Immature natural killer cell (primary cell): ENCODE data around the gene STAMBPL1. TPM values are rescaled to one million over a fixed set of nuclear protein-coding genes. Genes with fewer than 3 reads are reported as not detected.

Experiments used
- DNase-seq, 3 donors: peaks; one replicate each; pipeline ENCODE4 v3.0.0; 2022; ENCODE audit warnings: mixed read lengths in 1 of 3
- H3K27ac Mint-ChIP-seq, 6 donors: one replicate each; pipeline ENCODE4 v1.8.0; 2020; ENCODE audit warnings: mixed read lengths in 6 of 6, mild to moderate bottlenecking in 5 of 6, inconsistent platforms in 4 of 6, moderate library complexity in 3 of 6
- H3K27me3 Mint-ChIP-seq, 3 donors: one replicate each; pipeline ENCODE4 v1.8.0; 2020 to 2021; ENCODE audit warnings: low read depth in 3 of 3, mild to moderate bottlenecking in 3 of 3, mixed read lengths in 3 of 3, moderate library complexity in 3 of 3, inconsistent platforms in 1 of 3
- H3K36me3 Mint-ChIP-seq, 3 donors: one replicate each; pipeline ENCODE4 v1.8.0; 2020; ENCODE audit warnings: mixed read lengths in 3 of 3, inconsistent platforms in 2 of 3, mild to moderate bottlenecking in 2 of 3
- H3K4me1 Mint-ChIP-seq, 2 donors: one replicate each; pipeline ENCODE4 v1.8.0; 2020; ENCODE audit warnings: inconsistent platforms in 2 of 2, mild to moderate bottlenecking in 2 of 2, mixed read lengths in 2 of 2, moderate library complexity in 1 of 2
- H3K4me3 Mint-ChIP-seq, 5 donors: one replicate each; pipeline ENCODE4 v1.8.0; 2020; ENCODE audit warnings: mild to moderate bottlenecking in 5 of 5, mixed read lengths in 5 of 5, inconsistent platforms in 3 of 5, moderate library complexity in 3 of 5
- H3K9me3 Mint-ChIP-seq, 6 donors: one replicate each; pipeline ENCODE4 v1.8.0; 2020; ENCODE audit warnings: mild to moderate bottlenecking in 6 of 6, mixed read lengths in 6 of 6, inconsistent platforms in 4 of 6, moderate library complexity in 3 of 6
- polyA plus RNA-seq, 3 donors: library from polyadenylated mRNA; unstranded; fragments of 300-500 nt; fragmentation: Illumina TruSeq; gene quantifications; one replicate each; pipeline ENCODE4 v1.2.3, GENCODE V29; 2021

The STAMBPL1 gene
- polyA plus RNA-seq, 3 donors from 2014 or later = 4.2 to 8.4 (median 7.3) TPM

DNA sequence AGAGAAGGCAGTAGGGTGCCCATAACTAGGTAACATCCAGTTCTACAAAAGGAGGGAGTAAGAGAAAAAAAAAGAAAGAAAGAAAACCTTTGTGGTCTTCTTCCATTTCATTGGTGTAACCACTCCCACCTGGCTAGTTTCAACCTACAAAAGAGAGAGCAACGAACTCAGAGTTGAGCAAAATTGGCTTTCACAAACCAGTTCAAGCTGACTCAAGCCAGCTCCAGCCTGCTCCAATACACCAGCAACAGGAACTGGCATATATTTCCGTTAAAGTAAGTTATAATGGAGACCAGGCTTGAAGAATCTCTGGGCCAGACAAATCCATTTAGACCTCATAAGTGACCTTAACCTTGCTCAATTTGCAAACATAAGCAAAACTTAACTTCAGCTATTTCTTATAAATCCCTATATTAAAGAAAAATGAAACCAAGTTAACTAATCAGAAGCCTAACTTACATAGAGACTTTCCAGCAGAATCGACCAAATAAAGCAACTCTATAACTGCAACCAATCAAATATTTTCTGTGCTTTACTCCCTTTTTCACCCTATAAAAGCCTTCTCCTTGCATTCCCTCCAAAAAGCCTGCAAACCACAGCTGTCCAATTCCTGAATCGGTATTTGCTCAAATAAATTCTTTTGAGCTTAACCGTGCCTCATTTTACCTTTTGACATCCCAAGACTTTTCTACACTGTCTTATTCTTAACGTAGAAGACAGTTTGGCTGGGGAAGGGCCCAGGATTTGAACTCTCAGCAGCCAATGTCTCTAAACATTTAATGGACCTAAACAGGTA is 38.5 kb upstream of the STAMBPL1 start:
- no peak for DNase-seq
- Mint-ChIP-seq H3K36me3 (no peaks in the 10 kb centered on the region), H3K4me1 (peaks cover 0 to 6% of the 10 kb centered on the region in 2 donors), H3K27ac (no peak overlapping the region), H3K27me3 (peaks cover 3 to 5% (median 3%) of the 10 kb centered on the region in 3 donors), H3K9me3 (no peaks in the 10 kb centered on the region), H3K4me3 (no peak overlapping the region)

DNA sequence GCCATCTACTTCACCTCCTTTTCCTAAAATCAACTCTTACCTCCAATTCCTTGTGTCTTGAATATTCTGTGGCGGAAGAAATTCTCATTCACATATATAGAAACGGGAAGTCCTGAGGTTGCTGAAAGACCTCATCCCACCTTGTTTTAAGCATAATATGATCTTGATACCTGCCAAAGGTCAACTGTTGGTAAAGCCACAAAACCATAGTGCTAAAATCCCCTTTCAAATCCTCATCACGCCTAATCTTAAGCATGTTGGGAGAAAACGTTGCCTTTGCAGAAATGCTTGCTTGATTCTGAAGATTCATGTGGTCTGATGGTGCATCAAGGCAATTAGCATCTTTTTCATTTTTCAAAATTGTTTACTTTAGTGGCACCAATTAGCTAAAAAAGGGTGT is 36.9 kb upstream of the STAMBPL1 start:
- no peak for DNase-seq
- H3K27me3 Mint-ChIP-seq = peaks cover 3 to 5% (median 3%) of the 10 kb centered on the region in 3 donors

DNA sequence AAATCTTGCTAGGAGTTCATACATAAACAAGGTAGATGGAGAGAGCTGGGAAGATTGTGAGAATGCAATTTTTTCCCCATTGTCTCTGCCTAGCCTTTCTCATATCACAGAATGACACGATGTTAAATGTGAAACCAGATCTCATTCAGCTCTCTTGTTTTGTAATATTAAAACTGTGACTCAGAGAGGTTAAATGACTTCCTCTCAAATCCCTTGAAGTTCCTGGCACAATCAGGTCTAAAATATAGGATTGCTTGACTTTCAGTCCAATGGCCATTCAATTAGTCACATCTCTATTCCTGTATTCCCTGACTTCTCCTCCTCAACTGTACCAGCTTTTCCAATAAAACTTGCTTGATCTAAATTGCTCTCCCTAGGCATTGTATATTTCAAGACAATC is 31.5 kb upstream of the STAMBPL1 start:
- H3K4me1 Mint-ChIP-seq = no peaks in the 10 kb centered on the region
- no peak overlapping the region for H3K27ac Mint-ChIP-seq
- H3K9me3 Mint-ChIP-seq = no peaks in the 10 kb centered on the region

More for the DNA sequence above, 36.9 kb upstream of the STAMBPL1 start:
- Mint-ChIP-seq H3K4me1 (peaks cover 0 to 6% of the 10 kb centered on the region in 2 donors), H3K27ac (no peak overlapping the region), H3K36me3 (no peaks in the 10 kb centered on the region), H3K4me3 (no peak overlapping the region), H3K9me3 (no peaks in the 10 kb centered on the region)

DNA sequence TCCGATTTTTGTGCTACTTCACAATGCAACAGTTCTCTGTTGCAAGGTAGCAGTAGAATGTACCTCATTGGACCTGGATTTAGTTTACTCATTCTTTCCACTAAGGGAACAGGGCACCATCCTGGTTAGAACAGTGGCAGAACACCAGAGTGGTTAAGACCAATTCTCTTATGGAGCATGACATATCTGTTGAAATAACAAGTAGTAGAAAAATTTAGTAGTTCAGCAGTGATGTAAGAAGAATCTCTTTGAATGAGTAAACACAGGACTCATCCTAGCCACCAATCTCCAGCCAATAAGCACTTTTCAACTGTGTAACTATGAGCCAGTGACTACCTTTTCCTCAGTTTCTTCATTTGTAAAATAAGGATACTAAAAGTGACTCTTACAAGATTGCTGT is 30.8 kb upstream of the STAMBPL1 start:
- no peak overlapping the region for H3K27ac Mint-ChIP-seq
- peaks cover 2 to 5% (median 3%) of the 10 kb centered on the region in 3 donors for H3K27me3 Mint-ChIP-seq
- no peaks in the 10 kb centered on the region for H3K36me3 Mint-ChIP-seq
- no peaks in the 10 kb centered on the region for H3K9me3 Mint-ChIP-seq
- H3K4me1 Mint-ChIP-seq = no peaks in the 10 kb centered on the region
- DNase-seq = no peak
- H3K4me3 Mint-ChIP-seq = no peak overlapping the region

More for the DNA sequence above, 31.5 kb upstream of the STAMBPL1 start:
- no peak for DNase-seq
- H3K36me3 Mint-ChIP-seq = no peaks in the 10 kb centered on the region
- peaks cover 3 to 5% (median 4%) of the 10 kb centered on the region in 3 donors for H3K27me3 Mint-ChIP-seq
- no peak overlapping the region for H3K4me3 Mint-ChIP-seq

DNA sequence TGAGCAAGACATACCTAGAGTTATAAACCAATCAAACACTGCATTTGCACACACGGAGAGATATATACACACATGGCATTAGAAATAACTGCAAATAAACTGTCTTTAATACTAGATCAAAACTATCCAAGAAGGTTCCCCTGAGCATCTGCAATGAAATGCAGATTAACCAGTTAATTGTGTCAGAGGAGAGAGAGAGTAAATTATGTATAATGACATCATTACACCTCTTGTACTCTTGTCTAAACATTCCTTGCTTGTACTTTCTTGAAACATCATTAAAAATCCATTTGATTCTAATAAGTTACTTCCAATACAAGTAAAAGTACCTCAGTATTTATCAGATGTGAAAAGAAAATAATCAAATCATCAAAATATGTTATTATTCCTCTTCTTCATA is 29.3 kb upstream of the STAMBPL1 start:
- H3K9me3 Mint-ChIP-seq = no peaks in the 10 kb centered on the region

DNA sequence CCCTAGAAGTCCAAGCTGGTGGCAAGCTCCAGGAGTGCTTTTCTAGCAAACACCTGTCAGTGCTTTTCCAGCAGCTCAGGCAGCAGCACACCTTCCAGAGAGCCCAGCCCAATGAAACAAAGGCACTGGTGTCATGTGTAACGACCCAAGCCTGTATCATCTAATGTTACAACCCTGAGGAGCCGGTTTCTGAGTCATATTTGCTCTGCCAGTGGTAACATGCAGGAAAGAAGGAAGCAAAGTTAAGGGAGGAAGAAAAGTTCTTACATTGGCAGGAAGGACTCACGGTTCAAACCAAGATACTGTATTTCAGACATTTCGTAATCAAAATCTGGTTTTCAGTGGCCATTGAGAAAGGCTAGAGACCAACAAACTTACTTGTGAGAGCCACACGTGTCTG is 28.3 kb upstream of the STAMBPL1 start, which contains the start of gene ANKRD22:
TSS of gene ANKRD22 (minus strand) at position 139 of the 400 bp plus-strand sequence. CDS start 237 bp downstream, outside the sequence.
- H3K27ac Mint-ChIP-seq = no peak within 1 kb of the TSS
- H3K9me3 Mint-ChIP-seq = no peaks in the 10 kb centered on the region
- no peaks in the 10 kb centered on the region for H3K4me1 Mint-ChIP-seq
- H3K4me3 Mint-ChIP-seq = no peak within 1 kb of the TSS
- no peak for DNase-seq
- peaks cover 0 to 5% (median 2%) of the 10 kb centered on the region in 3 donors for H3K27me3 Mint-ChIP-seq
- H3K36me3 Mint-ChIP-seq = no peaks in the 10 kb centered on the region

More for the DNA sequence above, 29.3 kb upstream of the STAMBPL1 start:
- Mint-ChIP-seq H3K27ac (no peak overlapping the region), H3K4me1 (no peaks in the 10 kb centered on the region), H3K27me3 (peaks cover 0 to 5% (median 2%) of the 10 kb centered on the region in 3 donors), H3K4me3 (no peak overlapping the region), H3K36me3 (no peaks in the 10 kb centered on the region)
- DNase-seq = no peak

DNA sequence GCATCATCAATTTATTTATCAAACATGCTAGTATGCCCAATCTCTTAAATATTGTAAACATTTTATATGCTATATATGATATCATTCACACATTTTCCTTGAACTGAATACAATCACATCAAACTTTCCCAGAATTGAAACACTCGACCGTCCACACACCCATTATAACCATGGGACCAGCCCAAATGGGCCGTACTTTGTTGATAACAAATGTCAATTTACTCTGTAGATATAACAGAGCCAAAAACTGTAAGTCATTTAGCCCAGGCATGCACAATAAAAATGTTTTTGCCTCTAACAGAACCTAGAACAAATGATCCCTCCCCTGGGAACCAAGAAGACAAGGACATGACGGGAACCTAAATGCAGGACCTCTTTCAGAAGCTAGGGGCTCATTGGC is 27.7 kb upstream of the STAMBPL1 start:
- no peak overlapping the region for H3K4me3 Mint-ChIP-seq
- no peaks in the 10 kb centered on the region for H3K4me1 Mint-ChIP-seq
- H3K36me3 Mint-ChIP-seq = no peaks in the 10 kb centered on the region
- H3K27ac Mint-ChIP-seq = no peak overlapping the region
- H3K9me3 Mint-ChIP-seq = no peaks in the 10 kb centered on the region
- no peak for DNase-seq
- H3K27me3 Mint-ChIP-seq = peaks cover 0 to 5% (median 2%) of the 10 kb centered on the region in 3 donors

DNA sequence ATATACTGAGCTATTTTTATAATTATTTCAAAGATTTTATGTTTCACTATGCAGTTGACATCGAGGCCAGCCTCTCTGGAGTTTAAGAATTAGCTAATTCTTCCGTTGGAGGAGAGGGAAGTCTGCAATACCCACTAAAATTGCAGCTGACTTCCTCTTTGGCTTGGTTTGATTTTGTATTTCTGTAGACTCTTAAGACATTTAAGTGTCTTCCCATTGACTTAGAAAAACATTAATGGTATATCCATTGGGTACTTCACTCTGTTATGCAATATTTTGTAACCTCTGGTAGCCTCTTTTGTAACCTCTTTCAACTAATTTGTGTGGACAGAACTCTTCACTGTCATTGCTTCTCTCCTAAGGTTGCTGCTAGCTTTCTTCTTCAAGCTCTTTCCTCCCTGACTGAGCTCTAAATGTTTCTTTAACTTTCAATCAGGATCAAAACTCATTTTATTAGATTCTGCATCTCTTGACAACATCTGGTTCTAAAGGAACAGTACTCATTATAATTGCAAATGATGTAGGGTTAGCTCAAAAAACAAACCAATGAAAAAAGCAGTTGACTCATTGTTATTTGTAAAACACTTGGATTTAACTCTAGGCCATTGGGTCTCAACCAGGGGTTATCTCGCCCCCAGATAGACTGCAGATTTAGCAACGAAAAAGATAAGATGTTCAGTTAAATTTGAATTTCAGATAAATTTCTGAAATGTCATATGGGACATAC is 26.7 kb upstream of the STAMBPL1 start:
- peaks cover 0 to 5% (median 1%) of the 10 kb centered on the region in 3 donors for H3K27me3 Mint-ChIP-seq
- no peaks in the 10 kb centered on the region for H3K4me1 Mint-ChIP-seq
- H3K4me3 Mint-ChIP-seq = no peak overlapping the region
- H3K27ac Mint-ChIP-seq = no peak overlapping the region
- no peak for DNase-seq
- no peaks in the 10 kb centered on the region for H3K36me3 Mint-ChIP-seq
- H3K9me3 Mint-ChIP-seq = no peaks in the 10 kb centered on the region

DNA sequence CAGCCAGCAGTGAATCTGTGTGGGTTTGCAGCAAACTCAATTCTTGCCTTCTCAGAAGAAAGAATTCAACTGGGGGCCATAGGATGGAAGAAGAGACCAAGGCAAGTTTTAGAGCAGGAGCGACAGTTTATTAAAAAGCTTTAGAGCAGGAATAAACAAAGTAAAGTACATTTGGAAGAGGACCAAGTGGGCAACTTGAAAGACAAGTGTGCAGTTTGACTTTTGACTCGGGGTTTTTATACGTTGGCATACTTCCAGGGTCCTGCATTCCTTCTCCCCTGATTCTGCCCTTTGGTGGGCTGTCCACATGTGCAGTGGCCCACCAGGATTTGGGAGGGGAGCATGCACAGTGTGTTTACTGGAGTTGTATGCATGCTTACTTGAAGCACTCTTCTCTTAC is 25.4 kb upstream of the STAMBPL1 start:
- DNase-seq = no peak
- Mint-ChIP-seq H3K4me3 (no peak overlapping the region), H3K27me3 (peaks cover 0 to 7% (median 0%) of the 10 kb centered on the region in 3 donors), H3K4me1 (no peaks in the 10 kb centered on the region), H3K9me3 (no peaks in the 10 kb centered on the region), H3K27ac (no peak overlapping the region), H3K36me3 (no peaks in the 10 kb centered on the region)

DNA sequence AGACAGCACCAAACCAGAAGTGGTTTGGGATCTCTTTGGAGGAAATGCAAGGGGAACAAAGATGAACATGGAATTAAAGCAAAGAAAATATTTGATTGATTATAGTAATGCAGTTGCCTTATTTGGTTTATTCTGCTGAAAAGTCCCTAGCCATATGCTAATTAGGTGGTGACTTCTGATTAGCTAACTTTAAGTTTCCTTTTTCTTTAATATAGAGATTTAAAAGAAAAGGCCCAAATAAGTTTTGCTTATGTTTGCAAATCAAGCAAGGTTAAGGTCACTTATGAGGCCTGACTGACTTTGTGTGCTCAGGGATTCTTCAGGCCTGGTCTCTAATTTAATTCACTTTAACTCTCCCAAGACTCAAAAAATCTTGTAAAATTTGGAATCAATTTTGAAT is 22.2 kb upstream of the STAMBPL1 start:
- Mint-ChIP-seq H3K36me3 (no peaks in the 10 kb centered on the region), H3K4me1 (no peaks in the 10 kb centered on the region), H3K27me3 (peaks cover 0 to 7% (median 0%) of the 10 kb centered on the region in 3 donors), H3K27ac (no peak overlapping the region), H3K9me3 (no peaks in the 10 kb centered on the region), H3K4me3 (no peak overlapping the region)
- DNase-seq = no peak

DNA sequence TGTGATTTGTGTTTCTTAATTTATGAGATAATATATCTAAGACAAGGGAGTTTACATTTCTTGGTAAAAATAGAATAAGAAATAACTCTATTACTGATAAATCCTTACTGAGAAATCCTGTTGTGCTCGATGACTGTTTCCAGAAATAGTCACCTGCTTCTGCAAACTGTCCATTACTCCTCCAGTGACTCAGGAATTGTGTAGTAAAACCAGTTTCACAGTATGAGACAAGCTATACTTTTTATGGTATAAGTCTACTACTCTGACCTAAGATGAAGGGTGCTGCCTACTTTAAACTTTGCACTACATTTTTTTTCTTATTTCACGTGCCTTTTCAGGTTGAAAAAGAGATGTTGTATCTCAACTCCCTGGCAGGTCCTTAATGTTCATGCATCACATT is 21.6 kb upstream of the STAMBPL1 start:
- DNase-seq = no peak
- H3K27ac Mint-ChIP-seq = no peak overlapping the region
- no peaks in the 10 kb centered on the region for H3K36me3 Mint-ChIP-seq
- peaks cover 0 to 5% (median 0%) of the 10 kb centered on the region in 3 donors for H3K27me3 Mint-ChIP-seq
- no peaks in the 10 kb centered on the region for H3K4me1 Mint-ChIP-seq
- no peaks in the 10 kb centered on the region for H3K9me3 Mint-ChIP-seq
- no peak overlapping the region for H3K4me3 Mint-ChIP-seq

DNA sequence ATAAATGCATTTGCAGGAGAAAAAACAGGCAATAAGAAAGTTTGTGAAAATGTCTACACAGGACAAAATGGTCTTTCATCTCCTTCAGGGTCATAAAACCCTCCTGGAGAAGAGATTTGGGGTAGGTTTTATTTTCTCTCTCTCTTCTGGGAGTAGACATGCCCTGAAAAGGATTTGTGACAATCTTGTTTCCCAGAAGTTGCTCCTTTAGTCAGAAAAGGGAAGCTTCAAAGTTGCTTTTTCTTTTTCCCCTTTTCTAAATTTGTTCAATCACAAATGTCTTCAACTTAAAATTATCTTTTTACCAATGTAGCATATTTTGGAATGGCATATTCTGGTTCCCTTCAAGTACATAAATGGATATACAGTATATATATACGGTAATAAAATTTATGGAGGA is 19.0 kb upstream of the STAMBPL1 start:
- Mint-ChIP-seq H3K9me3 (no peaks in the 10 kb centered on the region), H3K27ac (no peak overlapping the region), H3K4me1 (no peaks in the 10 kb centered on the region), H3K36me3 (no peaks in the 10 kb centered on the region), H3K4me3 (no peak overlapping the region), H3K27me3 (peaks cover 0 to 2% (median 0%) of the 10 kb centered on the region in 3 donors)
- DNase-seq = no peak

DNA sequence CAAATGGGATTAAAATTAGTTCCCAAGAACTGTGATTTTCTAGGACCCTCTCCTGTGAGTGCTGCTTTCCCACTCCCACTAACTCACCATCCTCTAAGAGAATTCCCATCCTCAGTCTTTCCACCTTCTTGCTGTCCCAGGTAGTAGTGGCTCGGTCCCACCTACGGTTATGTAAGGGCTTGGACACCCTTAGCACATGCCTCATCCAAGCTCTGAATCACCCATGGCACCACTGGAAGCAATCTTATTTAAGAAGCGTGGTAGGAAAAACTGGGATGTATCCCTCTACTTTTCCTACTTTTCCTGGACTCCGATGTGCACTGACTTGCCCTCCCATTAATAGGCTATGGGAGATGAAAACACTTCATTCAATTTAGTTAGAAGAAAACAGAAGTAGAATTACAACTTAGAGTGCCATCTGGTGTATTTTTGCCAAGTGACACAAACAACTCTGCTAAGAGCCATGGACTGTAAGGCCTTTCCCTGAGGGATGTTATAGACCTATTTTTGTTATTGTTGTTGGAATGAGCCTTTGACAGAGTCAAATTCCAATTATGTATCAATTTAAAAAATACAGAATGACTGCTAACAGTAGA is 14.7 kb upstream of the STAMBPL1 start:
- no peak for DNase-seq
- Mint-ChIP-seq H3K4me1 (no peaks in the 10 kb centered on the region), H3K27me3 (no peaks in the 10 kb centered on the region)

DNA sequence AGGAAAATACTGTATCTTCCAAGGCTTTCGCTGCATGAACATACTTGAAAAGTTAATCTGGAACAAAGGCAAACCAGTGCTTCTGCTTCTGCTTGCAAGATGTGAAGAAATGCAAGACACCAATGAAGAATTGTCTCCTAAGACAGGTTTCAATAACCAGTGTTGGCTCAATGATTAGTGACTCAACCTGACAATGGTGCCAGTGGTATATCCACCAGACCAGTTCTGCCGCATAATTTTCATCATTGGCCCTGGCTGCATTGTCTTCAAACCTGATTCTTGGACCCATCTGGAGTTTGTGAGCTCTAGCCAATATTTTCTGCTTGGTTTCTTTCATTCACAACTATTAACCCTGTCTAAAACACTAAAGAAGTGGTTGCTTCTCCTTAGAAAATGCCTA is 13.6 kb upstream of the STAMBPL1 start:
- no peak overlapping the region for H3K27ac Mint-ChIP-seq
- no peak for DNase-seq
- H3K9me3 Mint-ChIP-seq = no peaks in the 10 kb centered on the region
- no peaks in the 10 kb centered on the region for H3K36me3 Mint-ChIP-seq
- no peak overlapping the region for H3K4me3 Mint-ChIP-seq
- no peaks in the 10 kb centered on the region for H3K4me1 Mint-ChIP-seq
- H3K27me3 Mint-ChIP-seq = no peaks in the 10 kb centered on the region

More for the DNA sequence above, 14.7 kb upstream of the STAMBPL1 start:
- Mint-ChIP-seq H3K9me3 (no peaks in the 10 kb centered on the region), H3K27ac (no peak overlapping the region), H3K4me3 (no peak overlapping the region), H3K36me3 (no peaks in the 10 kb centered on the region)
